HG03280 (cell line): ENCODE measurements around the gene SLC28A1.

Source experiments
- ATAC-seq: cut with Tn5 transposase; IDR thresholded peaks from one replicate; pipeline ENCODE4 v1.9.1; 2021; ENCODE audit warnings: mild to moderate bottlenecking, moderate library complexity; ENCODE audit not compliant: unreplicated experiment

SLC28A1 gene

GRCh38 chr15:84885801-84886200, 1.3 kb downstream of the SLC28A1 start:
- ATAC-seq: no peak

GRCh38 chr15:84886211-84886983, 1.9 kb downstream of the SLC28A1 start:
- ATAC-seq: no peak

- ATAC-seq: no peak
Measured at GRCh38 chr15:84886984-84887299, 2.5 kb downstream of the SLC28A1 start.

- no peak for ATAC-seq
Measured at GRCh38 chr15:84887938-84888337, 3.5 kb downstream of the SLC28A1 start.

GRCh38 chr15:84888639-84889038, 4.2 kb downstream of the SLC28A1 start:
- no peak for ATAC-seq

- no peak for ATAC-seq
Measured at GRCh38 chr15:84889313-84889990, 5.0 kb downstream of the SLC28A1 start.

- ATAC-seq: no peak
Measured at GRCh38 chr15:84889991-84890669, 5.7 kb downstream of the SLC28A1 start.

- ATAC-seq: no peak
Measured at GRCh38 chr15:84890670-84891162, 6.3 kb downstream of the SLC28A1 start.

- no peak for ATAC-seq
Measured at GRCh38 chr15:84891339-84891738, 6.9 kb downstream of the SLC28A1 start.

- ATAC-seq: no peak
Measured at GRCh38 chr15:84892786-84893307, 8.4 kb downstream of the SLC28A1 start.

GRCh38 chr15:84893607-84894006, 9.1 kb downstream of the SLC28A1 start:
- no peak for ATAC-seq

- ATAC-seq: no peak
Measured at GRCh38 chr15:84894736-84895425, 10.4 kb downstream of the SLC28A1 start.

GRCh38 chr15:84898761-84899160, 14.3 kb downstream of the SLC28A1 start:
- no peak for ATAC-seq

GRCh38 chr15:84899750-84900149, 15.3 kb downstream of the SLC28A1 start:
- no peak for ATAC-seq

GRCh38 chr15:84901540-84901939, 17.1 kb downstream of the SLC28A1 start:
- ATAC-seq: no peak

- no peak for ATAC-seq
Measured at GRCh38 chr15:84903751-84904150, 19.3 kb downstream of the SLC28A1 start.

GRCh38 chr15:84904419-84904818, 20.0 kb downstream of the SLC28A1 start:
- ATAC-seq: no peak

- no peak for ATAC-seq
Measured at GRCh38 chr15:84905016-84905916, 20.8 kb downstream of the SLC28A1 start.

GRCh38 chr15:84907731-84908130, 23.3 kb downstream of the SLC28A1 start:
- ATAC-seq: no peak

- ATAC-seq: no peak
Measured at GRCh38 chr15:84908564-84908963, 24.1 kb downstream of the SLC28A1 start.
